ENCODE results near the gene GDF9.

GRCh38 chr5:132871459-132872284 lies 5.4 kb upstream of the GDF9 start:
- TF ChIP-seq CTCF (IDR thresholded peaks at IDR 0.05; ENCODE audit: insufficient read depth, low read length, poor library complexity, severe bottlenecking): no peak
- no peak for TF ChIP-seq EZH2phosphoT487 (conservative IDR thresholded peaks at IDR 0.05; ENCODE audit: low read length)
